GM21360 (cell line): ENCODE data around the gene GALNT7.

Source experiments
- ATAC-seq: cut with Tn5 transposase; IDR thresholded peaks from one replicate; pipeline ENCODE4 v1.9.1; 2021; ENCODE audit warnings: mild to moderate bottlenecking, moderate library complexity; ENCODE audit not compliant: unreplicated experiment

Gene GALNT7

DNA sequence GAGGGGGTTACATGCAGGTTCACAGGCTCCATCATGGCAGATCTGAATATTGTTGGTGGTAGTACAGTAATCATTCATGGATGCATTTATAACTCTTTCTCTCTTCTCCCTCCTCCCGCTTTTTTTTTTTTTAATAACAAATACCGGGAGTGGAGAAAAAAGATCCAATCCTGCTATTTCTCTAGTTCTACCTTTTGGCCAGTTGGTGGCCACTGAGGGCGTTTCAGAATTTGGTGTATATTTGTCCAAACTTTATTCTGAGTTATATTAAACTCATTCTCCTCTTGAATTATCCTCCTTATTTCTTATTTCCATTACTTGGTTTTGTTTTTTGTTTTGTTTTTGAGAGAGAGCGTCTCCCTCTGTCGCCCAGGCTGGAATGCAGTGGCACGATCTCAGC, 90.7 kb downstream of the GALNT7 start:
- ATAC-seq = no peak

DNA sequence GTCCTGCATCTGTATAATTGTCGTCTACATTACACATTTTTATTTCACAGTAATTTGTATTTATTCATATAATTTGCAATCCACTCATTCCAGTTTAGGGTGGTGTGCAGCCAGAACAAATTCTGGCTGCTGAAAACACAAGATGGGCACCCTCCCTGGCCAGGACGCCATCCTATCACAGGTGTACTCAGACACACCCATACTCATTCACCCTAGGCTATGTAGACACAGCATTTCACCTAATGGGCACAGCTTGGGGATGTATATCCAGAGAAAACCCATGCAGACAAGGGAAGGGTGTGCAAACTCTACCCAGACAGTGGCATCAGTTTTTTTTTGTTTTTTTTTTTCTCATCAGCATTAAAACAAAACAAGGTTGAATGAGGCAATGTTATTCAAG, 92.4 kb downstream of the GALNT7 start:
- no peak for ATAC-seq

DNA sequence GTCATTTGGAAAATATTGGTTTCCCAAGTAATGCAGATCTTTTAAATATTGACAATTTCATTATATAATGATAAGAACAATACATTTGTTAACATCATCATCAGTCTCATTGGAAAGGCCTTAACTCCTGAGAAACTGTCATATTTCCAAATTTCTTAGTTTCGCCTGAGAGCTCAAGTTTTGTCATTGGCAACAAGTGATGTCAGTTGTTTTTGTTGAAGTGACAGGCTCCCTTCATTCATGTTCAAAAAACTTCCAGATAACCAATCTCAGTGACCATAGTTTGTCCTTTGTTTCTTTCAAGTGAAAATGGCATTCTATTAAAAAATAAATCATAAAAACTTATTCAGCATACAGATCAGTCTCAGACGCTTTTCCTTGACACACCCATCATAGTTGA, 93.8 kb downstream of the GALNT7 start:
- no peak for ATAC-seq

DNA sequence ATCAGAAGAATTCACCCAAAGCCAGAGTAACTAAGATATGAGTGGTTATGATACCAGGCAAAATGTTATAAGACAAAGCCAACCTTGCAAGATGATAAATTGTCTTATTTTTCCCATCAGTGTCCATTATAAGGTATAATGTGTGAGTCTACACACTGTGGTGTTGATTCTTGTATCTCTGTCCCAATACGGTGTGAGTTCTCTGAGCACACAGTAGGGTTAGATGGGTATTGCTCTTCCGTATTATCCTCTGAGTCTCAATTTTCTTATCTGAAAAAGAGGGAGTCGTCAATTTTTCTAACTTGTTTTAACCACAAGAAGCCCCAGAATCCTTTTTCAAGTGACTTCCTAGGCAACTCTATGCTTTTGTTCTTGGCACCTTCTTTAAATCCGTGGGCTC, 95.6 kb downstream of the GALNT7 start:
- ATAC-seq = peak; percentile 9

DNA sequence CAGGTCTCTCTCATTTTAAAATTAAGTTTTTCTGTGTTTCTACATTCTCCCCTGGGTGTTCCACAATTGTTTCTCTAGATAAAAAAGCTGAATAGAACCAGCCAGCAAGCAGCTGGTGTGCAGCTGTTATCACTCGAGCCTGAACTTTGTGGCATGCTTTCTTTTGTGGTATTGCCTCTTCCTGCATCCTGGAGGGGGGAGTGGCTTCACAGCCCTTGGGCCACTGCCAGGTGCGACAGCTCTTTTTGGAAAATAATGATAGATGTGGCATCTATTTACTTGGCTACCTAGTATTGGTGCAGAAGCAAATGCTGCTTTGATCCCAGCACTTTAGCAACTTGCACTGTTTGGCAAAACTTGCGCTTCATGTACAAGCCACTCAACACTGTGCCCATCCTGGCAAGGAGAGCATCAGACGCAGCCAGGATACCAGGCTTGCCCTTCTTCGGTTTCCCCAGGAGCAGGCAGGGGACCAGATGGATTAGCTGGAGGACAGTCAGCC, 96.1 kb downstream of the GALNT7 start:
- peak; percentile 87 for ATAC-seq

DNA sequence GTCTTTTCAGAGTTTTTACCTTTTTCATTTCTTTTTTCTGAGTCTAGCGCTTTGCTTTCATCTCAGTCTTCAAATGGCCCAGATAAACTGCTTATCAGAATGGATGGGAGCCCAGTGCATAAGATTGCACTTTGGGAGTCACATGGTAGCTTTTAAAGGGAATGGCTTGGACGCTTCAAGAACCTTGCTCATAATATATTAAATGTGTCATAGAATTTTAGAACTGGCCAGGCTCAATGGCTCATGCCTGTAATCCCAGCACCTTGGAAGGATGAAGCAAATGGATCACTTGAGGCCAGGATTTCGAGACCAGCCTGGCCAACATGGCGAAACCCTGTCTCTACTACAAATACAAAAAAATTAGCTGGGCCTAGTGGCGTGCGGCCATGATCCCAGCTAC, 97.1 kb downstream of the GALNT7 start:
- ATAC-seq = no peak

DNA sequence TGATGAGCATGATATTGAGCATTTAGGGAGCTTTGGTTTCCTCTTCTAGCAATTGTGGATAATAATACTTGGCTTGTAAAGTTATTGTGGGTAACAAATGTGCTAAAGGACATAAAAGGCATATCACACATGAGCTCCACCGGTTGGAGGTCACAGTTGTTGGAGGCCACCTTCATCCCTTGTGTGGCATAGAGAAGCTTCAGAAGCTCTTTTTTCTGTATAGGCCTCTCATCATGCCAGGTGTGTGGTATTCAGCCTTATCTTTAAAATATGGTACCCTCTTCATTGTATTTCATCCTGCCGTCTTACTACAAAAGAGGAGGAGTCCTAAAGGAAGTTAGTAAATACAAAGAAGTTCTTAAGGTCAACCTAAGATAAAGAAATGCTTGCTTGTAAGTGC, 99.1 kb downstream of the GALNT7 start:
- no peak for ATAC-seq

DNA sequence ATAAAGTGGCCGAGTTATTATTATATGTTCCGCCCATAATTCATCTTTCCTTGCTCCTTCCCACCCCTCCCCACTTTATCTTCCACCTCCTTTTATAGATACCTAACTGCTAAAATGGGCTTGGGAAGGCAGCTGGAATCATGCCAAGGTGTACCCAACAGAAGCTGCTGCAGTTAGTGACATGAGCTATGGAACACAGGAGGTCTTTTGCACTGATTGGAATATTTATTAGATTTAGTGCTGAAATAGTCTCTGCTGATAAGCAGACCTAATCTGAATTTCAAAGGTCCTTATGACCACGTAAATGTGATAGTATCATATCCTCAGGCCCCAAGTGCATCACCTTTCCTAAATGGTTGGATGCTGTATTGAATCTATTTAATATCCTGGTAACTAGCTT, 100.7 kb downstream of the GALNT7 start:
- no peak for ATAC-seq

DNA sequence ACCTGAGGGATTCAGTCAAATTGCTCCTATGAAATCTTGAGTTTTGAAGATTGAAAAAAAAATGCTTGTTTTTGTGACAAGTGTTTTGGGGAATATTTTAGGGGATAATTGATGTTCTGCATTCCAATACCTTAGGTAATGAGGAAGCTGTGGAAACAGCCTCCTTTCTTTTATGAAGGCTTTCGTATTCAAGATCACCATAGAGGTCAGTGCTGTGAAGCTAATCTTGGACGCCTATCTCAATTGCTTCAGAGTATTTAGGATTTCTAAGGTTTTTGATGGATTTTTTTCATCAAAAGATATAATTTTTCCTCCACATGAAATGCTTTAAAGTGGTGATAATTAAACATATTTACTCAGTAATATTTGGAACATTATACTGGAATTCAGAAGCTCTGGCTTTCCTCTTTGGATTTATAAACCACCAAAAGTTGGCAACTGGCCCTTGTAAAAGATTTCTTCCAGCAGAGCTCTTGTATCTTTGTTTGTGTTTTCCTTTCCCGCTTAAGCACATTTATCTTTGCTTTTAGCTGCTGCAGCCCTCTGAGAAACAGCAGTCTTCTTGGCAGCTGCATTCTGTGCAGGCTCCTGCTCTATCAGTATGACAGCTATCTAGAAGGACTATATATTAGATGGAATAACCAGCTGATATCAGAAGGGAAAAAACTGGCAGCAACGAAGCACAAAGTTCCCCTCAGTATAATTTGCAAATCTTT, 101.9 kb downstream of the GALNT7 start:
- no peak for ATAC-seq

DNA sequence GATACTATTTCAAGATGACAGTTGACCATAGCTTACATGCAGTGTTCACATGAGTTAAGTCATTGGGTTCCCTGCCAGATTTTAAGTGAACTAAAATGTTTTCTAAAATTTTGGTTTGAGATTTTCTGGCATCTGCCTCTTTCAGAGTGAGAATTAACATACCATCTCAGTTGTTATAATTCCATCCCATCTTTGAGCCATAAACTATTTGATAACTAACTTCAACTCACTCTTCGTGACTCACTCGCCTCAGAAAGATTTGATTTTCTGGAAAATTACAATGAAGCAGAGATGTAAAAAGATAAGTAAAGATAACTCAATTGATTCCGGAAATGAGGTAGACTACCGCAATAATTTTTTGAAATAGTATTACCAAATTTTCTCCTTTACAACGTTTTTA, 103.7 kb downstream of the GALNT7 start:
- ATAC-seq = no peak

DNA sequence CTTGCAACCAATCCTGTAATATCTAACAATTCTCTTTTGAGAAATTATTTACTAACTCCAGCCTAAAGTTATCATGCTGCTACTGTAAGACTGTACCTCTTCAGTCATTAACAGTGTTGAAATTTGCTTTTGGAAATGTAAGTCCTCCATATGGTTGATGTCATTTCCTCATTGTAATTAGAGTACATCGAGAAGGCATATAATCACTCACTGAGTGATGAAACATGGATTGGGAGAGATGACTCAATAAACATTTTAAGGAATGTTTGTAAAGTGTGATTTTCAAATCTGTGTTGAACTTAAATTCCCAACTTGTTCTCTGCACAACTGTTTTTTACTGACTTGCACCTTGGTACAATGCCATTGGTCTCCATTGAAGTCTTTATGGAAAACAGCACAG, 104.4 kb downstream of the GALNT7 start:
- no peak for ATAC-seq

DNA sequence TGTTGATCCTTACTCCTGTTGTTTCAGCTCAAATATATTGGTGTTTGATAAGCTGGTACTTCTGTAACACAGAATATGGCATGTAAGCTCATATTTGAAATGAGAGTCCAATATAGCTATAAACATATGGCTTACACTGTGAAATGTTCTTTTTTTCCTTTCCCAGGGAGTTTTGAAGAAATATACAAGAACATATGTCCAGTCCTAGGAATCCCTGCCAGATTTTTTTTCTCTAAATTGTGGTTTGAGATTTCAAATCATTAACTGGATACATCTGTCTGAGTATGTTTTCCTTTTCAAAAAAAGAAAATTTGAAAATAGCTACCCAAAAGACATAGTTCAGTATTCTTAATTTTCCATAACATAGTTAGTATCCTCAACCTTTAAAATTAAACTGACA, 105.3 kb downstream of the GALNT7 start:
- no peak for ATAC-seq

DNA sequence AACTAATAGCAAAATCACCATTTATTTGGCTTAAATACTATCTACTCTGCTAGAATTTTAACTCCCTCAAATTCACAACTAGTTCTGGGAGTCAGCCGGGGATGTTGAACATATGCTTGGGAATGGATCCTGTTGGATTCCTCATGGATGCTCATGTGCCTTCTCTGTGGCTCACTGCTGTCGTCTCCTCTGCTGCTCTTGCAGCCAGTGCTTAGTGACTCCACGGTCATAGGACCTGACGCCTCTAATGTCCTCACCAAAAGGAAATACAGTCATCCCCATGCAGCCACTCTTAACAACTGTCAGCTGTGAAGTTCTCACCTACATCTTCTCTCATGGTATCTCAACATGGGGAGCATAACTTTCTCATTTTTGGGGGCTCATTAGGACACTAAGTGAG, 106.1 kb downstream of the GALNT7 start:
- ATAC-seq = no peak

DNA sequence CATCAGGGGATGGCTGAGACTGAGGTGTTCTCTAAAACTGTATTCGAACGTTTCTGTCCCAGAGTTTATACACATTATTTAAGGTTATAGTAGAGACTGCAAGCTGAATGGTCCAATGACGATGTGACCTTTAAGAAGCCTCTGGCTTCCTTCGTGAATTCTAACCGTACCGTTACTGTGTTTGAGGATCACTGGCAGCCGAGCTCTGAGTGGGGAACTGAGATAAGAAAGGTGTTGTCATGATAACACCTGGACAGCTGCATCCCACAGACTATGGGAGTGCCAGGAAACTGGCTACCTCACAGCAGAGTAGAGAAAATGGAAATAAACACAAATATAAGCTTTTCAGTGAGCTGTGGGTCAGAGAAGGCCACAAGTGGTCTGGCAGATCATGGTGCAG, 106.5 kb downstream of the GALNT7 start:
- no peak for ATAC-seq

DNA sequence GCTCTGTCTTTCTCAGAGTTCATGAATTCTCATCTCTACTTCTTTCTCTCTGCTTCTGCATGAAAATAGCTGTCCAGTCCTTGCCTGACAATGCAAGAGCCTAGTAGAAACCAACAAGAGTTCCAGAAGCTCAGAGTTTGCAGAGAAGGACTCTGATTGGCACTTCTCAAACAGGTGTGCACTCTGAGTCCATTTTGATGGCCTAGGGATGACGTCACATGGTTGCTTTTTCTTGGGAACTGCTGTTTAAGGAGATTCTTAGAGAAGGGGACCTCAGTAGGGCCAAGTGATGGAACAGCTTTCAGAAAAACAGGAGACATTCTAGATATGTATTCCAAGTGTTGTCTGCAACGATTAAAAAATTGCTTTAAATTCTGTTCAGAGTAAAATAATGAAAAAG, 108.7 kb downstream of the GALNT7 start:
- ATAC-seq = no peak

DNA sequence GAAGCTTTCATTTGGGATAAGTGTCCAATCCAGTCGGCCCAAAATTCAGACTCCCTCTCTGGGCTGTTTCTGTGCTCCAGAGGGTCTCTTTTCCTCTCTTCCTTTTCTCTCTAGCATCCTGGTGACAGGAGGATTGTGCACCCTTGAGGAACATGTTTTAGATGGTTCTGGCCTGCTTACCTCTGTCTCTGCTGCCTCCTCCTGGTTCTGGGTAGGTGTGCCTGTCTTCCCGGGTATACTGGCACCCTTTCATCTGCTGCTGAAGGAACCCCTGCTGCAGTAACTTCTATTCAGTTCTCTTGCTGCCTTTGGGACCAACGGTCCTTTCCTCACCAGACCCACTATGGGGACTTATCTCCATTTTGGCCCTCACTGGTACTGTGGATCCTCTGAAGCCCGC, 112.4 kb downstream of the GALNT7 start:
- peak; percentile 43 for ATAC-seq

DNA sequence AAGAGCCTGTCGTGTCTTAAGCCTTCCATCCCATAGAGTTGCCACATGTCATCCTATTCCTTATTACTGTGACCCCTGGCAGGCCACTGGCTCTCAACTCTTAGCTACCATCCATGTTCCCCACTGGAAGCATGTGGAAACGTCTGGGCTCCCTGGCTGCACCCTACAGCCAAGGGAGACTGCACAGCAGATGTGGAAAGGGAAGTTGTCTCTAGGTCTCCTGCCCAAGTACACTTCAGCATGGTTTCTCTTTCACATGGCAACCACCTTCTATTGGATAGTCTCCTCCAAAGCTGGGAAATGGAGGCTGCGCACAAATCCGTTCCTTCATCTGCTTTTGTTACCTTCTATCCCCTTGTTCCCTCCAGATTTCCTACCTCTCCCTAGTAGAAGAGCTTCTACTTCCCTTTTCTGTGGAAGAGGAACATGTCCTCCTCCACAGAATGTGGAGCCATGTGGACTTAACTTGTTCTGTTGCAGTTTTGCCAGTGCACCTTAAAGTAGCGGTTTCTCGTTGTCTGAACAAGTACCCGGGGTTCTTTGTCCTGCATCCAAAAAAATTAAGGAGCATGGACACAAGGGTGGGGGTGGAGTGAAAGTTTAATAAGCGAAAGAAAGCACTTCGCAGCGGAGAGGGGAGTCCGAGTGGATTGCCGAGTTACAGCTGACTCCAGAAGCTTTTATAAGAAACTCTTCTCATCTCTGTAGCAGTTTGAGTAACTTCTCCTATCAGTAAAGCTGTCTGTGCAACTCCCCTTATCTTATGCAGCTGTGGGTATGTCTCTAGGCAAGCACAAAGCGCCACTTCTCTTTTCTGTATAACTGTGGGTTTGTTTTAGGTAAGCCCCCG, 113.0 kb downstream of the GALNT7 start:
- peak; percentile 65 for ATAC-seq

DNA sequence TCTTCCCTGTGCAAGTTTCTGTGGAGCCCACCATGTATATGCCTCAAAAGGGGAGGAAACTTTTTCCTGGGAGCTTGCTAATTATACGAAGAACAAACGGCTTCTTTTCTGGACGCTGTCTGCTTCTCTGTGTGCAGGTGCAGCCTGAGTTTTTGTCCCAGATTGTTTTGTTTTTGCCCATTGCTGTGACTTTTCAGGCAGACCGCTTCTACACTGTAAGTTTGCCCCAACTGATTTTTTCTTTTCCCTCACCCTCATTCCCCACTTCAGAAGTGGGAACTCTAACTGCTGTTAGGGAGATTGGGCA, 113.6 kb downstream of the GALNT7 start:
- no peak for ATAC-seq

DNA sequence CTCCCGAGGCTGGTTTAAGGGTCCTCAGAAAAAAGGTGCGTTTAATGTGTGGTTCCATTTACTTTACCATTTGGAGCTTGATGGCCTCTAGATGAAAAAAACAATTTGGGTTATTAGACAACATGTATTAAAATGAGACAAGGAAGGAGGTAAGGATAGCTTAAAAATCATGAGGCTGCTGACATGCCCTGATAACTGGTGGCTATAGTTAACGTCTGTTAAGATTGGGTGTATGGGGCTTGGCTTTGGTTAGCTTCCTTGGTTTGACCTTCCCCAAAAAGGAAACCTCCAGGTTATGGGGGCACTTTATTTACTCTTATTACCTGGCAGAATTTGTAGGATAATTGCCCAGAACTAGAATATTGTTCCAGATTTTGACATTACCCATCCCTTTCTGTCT, 114.0 kb downstream of the GALNT7 start:
- ATAC-seq = no peak

DNA sequence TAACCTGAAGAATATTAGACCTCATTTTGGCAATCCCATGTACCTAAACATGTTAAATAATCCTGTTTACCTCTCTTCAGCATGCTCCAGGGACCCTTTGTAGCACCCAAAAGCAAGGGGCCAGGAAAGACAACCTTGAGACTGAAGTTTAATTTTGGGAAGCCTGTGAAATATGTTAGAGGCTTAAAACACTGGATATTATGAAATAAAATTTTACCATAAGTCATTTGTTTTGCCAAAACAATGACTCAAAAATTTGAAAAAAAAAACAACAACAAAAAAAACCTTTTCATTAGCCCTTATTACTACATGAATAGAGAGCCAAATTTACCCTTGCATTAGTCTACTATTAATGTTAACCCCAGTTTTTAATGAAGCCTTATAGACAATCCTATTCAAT, 115.9 kb downstream of the GALNT7 start:
- no peak for ATAC-seq

DNA sequence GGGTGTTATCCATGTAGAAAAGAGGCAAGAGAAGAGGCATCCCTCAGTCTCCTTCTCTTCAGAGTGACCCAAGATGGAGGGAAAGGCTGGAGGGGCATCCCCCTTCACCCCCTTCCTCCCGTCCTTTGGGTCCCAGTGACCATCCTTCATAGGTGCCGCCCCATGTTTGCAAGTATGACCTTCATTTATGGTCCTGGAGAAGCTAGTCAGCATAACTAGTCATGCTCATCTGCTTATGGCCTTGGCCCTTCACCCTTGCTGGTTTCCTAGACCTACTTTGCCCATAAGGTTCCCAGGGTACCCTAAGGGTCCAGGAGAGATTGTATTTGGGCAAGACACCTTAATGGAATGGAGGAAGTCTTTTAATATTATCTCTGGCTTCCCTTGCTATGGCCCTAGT, 118.9 kb downstream of the GALNT7 start:
- no peak for ATAC-seq

DNA sequence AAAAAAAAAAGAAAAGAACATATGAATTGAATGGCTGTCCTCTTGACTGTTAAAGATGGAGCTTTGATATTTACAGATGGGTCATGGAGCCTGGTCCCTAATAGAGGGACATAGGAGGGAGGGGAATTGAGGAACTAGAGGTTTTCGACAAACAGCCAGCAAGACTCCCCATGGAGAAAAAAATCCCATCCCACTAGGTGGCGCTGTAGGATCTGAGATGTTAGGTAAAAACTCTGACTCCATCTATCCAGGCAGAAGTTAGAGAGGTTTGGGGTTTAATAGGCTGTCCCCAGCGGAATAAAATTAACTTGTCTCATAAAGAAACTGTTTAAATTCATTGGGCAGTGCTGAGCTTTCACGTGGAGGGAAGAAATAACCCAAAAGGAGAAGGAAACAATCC, 119.7 kb downstream of the GALNT7 start:
- peak; percentile 61 for ATAC-seq
